HG03521 (cell line): Measurements from ENCODE around the gene WNT7B.

Source experiments
- ATAC-seq: cut with Tn5 transposase; IDR thresholded peaks from one replicate; pipeline ENCODE4 v1.9.1; 2021; ENCODE audit warnings: mild to moderate bottlenecking, moderate library complexity; ENCODE audit not compliant: unreplicated experiment

The WNT7B gene

DNA sequence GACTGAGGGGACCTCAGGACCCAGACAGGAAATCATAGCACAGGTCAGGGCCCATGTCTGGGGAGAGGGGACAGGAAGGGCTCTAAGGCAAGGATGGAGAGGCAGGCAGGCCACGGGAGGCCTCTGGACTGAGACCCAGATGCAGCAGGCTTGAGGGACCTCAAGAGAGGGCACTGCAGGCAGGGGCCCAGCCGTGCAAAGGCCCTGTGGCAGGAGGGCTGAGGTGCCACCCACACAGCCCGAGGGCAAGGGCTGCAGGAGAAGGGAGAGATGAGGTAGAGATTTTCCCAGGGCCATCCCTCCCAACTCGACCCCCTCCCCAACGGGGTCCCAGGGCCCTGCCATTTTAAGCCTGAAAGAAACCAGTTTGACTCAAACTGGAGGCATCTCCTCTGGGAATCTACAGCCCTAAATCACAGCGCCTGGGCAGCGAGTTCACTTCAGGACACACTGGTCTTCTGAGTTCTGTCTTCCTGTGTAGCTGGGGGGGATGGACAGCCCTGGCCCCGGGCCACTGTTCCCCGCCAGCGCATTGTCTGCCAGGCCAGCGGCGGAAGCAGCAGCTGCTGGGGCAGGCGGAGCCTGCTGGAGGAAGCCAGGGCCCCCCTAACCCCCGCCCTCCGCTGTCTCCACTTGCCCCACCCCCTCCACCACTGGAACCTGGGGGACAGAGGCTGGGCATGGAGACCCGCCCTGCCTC lies 20.3 kb upstream of the WNT7B start:
- no peak for ATAC-seq

DNA sequence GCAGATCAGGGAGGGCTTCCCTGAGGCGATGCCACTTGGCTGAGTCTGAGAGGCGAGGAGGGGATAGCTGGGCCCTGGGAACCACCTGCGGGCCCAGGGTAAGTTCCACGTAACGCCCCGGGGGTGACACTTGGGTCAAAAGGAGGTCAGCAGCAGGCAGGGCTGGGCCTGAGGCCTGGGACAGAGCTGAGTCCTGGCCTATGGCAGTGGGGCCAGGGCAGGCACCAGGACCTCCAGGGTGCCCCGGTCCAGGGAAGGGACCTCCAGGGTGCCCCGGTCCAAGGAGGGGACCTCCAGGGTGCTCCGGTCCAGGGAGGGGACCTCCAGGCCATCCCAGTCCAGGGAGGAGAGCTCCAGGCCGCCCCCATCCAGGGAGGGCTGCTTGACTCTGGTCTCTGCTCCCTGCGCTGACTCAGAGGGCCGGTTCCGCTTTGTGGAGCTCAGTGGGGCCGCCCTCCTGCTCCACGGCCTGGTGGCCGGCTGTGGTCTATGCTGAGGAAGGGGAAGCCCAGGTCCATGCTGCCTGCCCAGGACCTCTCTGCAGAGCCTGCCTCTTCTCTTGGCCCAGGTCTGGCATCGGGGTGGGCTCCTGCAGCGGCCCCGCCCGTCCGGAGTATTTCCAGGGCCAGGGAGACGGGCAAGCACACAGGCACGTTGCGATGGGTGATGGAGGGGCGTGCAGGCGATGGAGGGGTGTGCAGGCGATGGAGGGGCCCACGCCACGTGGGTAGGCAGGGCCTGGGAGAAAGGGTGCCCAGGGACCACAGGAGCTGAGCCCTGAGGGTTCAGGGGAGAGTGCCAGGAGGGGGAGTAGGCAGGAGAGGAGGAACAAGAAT lies 19.5 kb upstream of the WNT7B start:
- ATAC-seq, result no peak

DNA sequence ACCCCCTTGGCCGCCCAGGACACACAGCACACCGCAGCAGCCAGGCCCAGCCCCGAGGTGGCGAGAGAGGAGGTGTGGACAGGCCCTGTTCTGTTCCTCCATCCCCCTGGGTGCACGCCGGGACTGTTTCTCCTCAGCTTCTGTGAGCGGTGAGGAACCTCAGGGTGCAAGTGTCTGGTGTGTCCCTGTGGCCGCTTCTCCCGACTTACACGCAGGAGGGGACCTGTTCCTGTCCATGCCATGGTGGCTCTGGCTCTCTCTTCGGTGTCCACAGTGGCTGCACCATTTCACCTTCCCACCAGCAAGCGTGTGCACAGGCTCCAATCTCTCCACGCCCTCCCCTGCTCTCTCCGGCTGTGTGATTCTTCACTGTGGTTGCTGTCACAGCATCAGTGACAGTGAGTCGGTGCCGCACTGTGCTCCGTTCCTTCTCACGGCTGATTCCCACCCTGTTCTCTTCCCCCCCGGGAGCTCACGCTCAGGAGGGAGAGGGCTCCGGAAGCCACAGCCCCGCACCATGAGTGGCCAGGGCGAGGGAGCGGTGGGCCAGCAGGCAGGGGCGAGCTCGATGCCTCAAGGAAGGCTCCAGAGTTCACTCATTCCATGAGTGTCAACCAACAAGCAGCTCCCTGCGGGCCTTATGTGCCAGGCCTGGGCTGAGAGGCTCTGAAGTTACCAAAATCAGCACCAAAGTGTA lies 18.6 kb upstream of the WNT7B start:
- no peak for ATAC-seq

DNA sequence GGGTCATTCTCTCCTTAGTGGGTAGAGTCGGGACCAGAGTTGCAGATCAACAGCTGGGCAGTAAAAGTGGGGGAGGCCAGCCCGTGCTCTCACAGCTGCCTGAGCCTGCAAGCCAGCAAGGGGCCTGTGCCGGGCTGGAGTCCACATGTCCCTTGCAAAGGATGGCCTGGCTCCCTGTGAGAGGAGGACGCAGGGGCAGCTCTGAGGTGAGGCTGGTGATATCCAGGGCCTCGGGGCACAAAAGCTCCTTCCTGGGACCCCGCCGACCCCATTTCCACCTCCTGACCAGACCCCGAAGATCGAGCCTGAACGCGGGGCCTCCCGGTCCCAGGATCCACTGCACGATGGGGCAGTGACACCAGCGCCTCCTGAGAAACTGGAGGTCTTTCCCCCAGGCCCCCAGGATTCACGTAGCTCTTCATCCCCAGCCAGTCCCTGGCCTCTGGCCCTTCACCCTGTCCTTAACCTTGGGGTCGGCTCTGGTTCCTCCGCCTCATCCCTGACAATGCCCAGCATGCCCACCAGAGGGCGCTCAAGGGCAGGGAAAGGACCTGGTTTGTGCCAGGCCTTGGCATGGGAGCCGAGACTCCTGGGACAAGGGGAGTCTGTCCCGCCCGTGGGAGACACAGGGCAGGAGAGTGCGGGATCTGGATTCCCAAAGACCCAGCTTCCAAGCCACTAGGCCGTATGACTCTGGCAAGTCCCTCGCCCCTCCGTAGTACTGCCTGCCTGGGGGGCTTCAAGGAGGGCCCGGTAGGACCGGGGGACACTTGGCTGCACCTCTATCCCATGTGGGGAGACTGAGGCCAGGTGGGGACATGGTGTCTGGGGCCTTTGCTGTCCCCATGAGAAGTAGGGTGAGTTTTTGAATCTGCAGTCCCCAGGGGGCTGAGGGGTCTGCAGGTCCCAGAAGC lies 17.8 kb upstream of the WNT7B start:
- no peak for ATAC-seq

DNA sequence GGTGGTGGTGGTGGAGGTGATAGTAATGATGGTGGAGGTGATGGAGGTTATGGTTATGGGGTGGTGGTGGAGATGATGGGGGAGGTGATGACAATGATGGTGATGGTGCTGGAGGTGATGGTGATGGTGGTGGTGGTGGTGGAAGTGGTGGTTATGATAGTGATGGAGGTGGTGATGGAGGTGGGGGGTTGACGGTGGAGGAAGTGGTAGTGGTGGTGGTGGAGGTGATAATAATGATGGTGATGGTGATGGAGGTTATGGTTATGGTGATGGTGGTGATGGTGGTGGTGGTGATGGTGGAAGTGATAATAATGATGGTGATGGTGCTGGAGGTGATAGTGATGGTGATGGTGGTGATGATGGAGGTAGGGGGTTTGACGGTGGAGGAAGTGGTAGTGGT lies 16.9 kb upstream of the WNT7B start:
- no peak for ATAC-seq

DNA sequence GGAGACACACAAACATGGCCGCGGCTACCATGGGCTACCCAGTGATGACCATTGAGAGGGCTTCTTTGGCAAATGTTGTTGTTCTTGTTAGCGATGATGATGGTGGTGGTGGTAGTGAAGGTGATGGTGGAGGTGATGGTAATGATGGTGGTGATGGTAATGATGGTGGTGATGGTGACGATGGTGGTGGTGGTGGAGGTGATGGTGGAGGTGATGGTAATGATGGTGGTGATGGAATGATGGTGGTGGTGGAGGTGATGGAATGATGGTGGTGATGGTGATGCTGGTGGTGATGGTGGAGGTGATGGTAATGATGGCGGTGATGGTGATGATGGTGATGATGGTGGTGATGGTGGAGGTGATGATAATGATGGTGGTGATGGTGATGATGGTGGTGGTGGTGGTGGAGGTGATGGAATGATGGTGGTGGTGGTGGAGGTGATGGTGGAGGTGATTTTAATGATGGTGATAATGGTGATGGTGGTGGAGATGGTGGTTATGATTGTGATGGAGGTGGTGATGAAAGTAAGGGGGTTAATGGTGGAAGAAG lies 16.3 kb upstream of the WNT7B start:
- no peak for ATAC-seq

DNA sequence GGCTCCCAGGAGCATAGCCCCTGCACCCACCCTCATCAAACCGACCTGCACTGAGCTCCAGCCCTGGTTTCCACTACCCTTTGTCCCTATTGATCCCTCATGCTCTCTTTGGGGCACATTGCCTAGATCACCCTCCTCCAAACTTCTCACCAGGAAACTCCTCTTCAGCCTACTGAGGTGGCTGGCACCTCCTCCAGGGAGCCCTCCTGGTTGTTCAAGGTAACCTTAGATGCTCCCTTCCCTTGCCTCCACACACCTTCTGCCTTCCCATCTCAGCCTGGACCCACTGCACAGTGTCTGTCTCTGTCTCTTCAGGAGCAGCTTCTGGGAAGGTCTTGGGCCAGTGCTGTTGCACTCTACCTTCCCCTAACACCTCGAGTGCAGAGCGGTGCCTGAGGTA lies 15.8 kb upstream of the WNT7B start:
- ATAC-seq, result no peak

DNA sequence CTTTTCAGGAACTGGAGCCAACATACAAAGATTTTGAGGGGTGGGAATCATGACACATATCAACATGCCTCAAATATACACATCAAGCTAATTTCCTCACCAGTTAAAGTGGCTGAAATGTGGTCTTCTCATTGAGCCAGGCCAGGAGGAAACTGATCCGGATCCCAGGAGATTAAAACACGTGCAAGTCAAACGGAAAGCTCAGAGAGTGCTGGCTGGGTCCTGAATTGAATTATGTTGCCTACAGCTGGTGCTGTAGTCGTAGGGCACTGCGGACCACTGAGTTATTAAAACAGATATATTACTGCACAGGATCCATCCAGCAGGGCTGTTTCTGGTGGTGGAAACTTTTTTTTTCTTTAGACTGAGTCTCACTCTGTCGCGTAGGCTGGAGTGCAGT lies 14.1 kb upstream of the WNT7B start:
- ATAC-seq, result no peak

DNA sequence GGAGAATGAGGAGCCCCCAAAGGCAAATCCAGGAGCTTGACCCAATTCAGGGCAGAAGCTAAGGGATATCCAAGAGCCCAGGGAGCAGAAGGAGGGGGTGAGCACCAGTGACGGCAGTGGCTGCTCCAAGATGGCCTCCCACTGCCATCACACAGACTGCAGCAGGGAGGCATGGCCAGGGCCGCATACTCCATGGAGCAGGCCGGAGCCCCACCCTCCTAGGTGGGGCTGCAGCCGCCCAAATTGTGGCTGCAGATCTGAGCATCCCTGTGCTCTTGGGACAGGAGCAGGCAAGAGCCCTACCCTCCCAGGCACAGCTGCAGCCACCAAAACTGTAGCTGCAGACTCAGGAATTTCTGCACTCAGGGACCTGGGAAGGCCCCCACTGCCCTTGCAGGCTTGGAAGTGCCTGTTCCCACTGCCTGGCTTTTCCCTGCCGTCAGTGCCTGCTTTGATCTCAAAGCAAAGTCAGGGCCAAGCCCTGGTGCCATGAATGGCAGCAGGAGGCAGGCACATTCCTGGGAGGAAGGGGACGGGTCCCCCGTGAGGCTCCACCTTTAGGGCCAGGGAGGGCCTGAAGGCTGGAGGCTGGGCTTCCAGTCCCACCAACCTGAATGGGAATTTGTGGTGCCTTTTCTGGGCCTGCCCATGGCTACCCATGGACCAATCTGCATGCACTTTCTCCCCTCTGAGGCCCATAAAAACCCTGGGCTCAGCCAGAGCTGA lies 10.3 kb upstream of the WNT7B start:
- no peak for ATAC-seq

DNA sequence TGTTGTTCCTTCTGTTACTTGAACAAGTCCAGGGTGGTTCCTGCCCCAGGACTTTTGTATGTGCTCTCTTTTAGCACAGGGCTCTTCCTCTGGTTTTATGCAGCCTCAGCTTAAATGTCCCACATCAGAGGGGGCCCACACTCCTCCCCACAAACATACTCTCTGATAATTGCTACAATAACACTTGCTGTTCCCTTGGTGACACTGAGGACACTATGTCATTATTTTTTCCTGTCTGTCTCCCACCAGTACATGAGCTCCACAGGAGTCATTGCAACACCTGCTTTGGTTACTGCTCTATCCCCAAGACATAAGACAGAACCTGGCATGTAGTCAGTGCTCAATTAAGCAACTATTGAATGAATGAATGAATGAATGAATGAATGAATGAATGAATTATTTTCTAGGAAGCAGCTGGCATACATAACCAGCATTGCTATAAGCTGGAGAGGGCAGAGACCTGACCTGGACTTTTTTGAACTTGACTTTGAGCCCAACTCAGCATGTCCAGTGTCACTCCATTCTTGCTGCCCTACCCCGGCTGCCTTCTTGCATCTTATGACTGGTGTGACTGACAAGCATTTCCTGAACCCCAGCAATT lies 7.5 kb upstream of the WNT7B start:
- no peak for ATAC-seq

DNA sequence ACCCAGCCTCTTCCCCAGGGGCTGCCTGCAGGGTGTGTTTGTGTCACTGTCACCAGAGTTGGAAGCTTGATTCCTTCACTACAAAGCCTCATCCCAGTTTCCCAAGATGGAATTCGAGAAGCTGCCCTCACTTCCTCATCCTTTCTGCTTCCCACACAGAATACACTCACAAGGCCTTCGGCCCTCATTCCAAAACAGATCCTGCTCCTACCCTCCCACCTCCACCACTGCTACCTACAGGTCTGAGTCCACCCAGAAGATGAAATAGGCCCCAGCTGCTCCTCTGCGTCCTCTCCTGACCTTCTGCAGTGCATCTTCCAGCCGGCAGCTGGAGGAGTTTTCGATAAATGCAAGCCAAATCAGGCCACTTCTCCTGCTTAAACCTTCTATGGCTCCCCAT lies 6.8 kb upstream of the WNT7B start:
- no peak for ATAC-seq

DNA sequence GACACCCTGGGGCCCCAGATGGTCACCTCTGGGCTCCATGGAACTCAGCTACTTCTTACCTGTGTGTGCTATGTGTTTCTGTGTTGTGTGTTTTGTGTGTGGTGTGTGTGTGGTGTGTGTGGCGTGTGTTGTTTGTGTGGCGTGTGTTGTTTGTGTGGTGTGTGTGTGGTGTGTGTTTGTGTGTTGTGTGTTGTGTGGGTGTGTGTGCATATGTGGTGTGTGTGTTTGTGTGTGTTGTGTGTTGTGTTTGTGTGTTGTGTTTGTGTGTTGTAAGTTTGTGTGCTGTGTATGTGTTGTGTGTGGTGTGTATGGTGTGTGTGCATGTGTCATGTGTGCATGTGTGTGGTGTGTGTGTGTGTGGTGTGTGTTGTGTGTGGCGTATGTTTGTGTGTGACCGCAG lies 3.8 kb upstream of the WNT7B start:
- ATAC-seq, result no peak

DNA sequence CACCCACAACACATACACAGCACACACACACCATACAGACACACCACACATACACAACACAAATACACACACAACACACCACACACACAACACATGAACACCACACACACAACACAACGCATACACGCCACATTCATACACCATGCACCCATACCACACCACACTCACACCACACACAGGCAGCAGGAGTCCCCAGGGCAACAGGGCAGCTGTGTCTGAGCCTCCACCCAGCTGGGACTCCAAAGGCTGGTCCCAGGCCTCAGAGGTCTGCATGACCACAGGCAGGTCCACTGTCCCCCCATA lies 3.3 kb upstream of the WNT7B start:
- no peak for ATAC-seq

DNA sequence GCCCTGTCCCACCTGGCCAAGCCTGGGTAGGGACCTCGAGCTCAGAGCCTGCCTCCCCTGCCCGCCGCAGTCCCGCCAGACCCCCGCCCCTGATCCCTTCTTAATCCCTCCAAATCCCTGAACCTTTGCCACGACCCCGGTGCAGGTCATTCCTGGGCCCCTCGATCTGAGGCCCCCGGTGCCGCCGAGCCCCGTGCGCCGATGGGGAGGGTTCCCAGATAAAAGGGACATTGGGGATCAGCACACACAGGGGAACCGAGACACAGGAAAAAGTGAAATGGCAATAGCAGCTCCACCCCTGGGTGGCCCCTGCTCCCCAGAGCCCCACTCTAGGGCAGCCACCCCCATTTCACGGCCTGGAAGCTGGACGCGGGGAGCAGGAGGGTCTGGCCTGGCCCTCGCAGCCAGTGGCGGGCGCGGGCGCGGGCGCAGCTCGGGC lies 1.3 kb upstream of the WNT7B start:
- ATAC-seq, result no peak

DNA sequence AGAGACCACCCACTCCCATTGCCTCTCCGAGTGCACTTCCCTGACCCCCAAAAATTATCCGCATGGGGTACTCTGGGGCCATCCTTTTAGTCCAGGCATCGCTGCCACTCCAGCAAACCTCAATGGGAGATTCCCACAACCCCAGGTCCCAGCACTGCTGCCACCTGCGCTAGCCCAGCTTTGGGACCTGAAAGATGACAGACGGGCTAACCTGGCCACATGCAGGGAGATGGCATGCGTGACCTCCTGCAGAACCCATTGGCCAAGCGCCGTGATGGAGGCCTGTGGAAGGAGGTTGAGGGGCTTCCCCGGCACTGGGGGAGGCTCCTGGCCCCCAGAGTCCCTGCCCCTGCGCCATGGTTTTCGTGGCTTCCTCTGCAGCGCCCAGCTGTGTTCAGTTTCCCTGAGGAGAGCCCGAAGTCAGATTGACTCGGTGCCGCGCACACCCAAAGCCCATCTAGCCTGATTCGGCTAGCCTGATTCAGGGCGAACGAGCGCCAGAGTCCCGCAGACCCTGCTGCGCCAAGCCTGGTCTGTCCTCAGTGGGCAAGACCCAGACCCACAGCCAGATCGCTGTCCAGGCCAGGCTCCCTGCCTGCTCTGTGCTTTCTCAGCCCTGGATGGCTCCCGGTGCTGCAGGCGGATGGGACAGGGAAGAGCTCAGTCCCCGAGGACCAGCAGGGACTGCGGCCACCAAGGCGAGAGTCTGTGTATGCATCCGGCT lies 751 bp upstream of the WNT7B start:
- no peak for ATAC-seq

DNA sequence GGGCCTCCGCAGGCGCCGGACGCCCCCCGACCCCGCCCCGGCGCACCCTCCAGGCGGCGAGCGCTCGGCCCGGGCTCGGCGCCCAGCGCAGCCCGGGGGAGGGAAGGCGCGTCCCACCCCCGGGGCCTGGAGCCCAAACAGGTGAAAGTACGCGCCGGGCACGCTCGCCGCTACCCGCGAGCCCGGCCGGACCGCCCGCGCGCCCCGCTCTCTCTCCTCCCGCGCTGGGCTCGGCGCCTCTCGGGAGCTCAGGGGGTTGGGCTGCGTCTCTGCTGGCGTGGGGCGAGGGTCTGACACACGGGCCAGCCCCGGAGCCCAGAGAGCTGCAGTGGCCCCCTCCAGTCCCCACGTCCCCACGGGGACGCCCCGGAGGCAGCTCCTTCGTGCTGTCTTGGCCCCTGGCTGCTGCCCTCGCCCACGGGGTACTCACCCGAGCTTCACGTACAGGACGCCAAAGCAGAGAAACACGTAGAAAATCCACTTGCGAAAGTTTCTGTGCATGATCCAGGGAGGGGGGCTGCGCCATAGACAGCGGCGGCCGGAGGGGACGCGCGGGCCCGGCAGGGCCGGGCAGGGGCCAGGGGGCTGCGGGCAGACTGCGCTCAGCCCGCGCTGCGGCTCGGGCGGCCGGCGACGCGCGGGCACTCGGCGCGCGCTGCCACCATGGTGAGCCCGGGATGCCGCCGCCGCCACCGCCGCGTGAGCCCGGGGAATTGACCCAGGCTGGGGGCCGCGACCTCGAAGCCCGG lies 534 bp downstream of the WNT7B start:
- no peak for ATAC-seq

DNA sequence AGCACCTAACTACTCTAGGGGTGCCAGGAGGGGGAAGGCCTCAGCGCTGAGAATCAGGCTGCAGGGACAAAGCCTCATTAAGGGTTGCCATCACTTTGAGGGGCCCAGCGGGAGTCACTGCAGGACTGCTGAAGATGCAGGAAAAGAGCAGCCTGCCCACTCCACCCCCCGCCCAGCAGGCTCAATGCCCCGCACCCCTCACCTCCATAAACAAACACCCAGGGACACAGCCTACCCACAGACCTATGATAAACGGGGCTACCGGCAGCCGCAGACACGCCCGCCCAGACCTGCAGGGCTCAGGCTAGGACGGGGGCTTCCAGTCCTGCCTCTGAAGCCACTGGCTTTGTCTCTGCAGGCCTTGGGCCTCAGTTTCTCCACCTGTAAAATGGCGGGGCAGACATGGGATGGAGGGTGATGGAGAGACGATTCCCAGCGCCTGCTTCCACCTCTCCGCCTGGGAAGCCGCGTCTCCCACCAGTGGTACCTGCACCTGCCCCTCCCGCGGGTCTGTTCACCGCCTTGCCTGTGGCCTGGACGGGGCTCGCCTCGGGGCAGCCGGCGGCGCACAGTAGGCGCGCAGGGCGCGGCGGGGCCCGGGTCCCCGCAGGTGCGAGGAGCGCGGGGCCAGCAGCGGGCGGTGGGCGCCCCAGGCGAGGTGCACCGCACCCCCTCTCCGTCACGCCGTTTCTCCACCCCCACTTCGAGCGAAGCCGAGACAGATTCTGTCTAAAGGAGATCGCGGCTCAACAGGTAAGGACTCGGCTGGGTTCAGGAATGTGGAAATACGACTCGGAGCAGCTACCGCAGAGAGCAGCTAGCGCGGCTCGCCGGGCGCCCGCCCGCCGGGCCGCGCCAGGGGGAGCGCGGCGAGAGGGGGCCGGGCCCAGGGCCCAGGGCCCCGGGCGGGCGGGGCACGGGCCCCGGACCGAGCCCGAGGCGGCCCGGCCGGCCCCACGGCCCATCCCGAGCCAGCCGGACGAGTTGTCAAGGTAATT lies 1.5 kb downstream of the WNT7B start:
- no peak for ATAC-seq
